ENCODE data around the gene UBA52. TPM values are rescaled to one million over a fixed set of nuclear protein-coding genes. Genes with fewer than 3 reads are reported as not detected.

Gene UBA52
- total and polyA plus RNA-seq, 2 of the 8 experiments (the other 6 are each of a cell fraction or from before 2014, with no cell fraction given): 1,340 to 5,409 TPM

DNA sequence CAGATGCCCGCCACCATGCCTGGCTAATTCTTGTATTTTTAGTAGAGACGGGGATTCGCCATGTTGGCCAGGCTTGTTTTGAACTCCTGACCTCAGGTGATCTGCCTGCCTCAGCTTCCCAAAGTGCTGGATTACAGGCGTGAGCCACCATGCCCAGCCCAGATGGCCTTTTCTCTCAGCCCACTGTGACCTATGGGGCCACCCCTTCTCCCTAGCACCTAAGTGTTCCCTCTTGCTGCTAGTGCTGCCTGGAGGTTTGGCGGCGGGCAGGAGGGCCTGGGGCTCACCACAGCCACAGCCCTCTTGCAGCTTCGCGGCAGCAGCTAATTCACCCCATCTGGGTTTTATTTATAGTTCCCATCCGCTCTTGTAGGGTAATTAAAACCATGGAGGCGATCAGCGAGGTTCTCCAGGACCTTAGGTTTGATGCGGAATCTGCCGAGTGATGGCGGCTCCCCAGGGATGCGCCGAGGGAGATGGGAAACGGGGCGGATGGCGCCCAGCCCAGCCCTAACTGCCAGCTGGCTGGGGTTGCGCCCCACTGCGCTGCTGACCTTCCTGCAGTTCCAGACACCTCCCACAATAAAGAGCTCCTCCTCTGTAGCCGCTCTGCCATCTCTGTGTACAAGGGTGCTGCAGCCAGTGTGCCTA is 20.2 kb downstream of the UBA52 start:
- no peak overlapping the region for H4K91ac ChIP-seq (replicated peaks; ENCODE audit: insufficient read length, low read length)
- H2AFZ ChIP-seq (ENCODE audit: low read length): no peak overlapping the region
- CTCF ChIA-PET (ENCODE audit: partially characterized antibody): interaction anchor here (0.8 to 12.5 kb wide), 14 partner anchors 12 to 256 kb away, joined by 3 to 139 read pairs (median 4); partner anchors contain the start of gene FKBP8
- H2BK5ac ChIP-seq (ENCODE audit: low read depth, low read length): no peak overlapping the region
- no peak overlapping the region for H2BK15ac ChIP-seq (ENCODE audit: low read length)
- H3K56ac ChIP-seq (replicated peaks; ENCODE audit: insufficient read length, low read depth, low read length): no peak overlapping the region
- H3K9ac ChIP-seq (replicated peaks in 1 of 4; ENCODE audit: extremely low read depth in 1 of 4, low read depth in 3 of 4, low read length in 3 of 4): no peak overlapping the region
- no peak overlapping the region for H3K23ac ChIP-seq (ENCODE audit: insufficient read length)
- no peak overlapping the region for H3K18ac ChIP-seq (ENCODE audit: extremely low read depth, low read length)
- H3K14ac ChIP-seq (ENCODE audit: insufficient read length): no peak overlapping the region
- POLR2A ChIA-PET (ENCODE audit: partially characterized antibody): interaction anchor here (0.6 to 10.3 kb wide), 12 partner anchors 10 to 114 kb away, joined by 3 to 112 read pairs (median 6); partner anchors contain the start of genes ELL, TMEM59L and UBA52
- DNase-seq (ENCODE audit: low read depth in 1 of 2, low spot score in 2 of 2) (no peak), FAIRE-seq (no peak)
- no peak overlapping the region for H2AK5ac ChIP-seq (ENCODE audit: low read depth, low read length)
- H3K79me2 ChIP-seq (ENCODE audit: control insufficient read depth in 1 of 2, insufficient read depth in 2 of 2, low read length in 2 of 2): no peaks in the 10 kb centered on the region
- no peaks in the 10 kb centered on the region for H3K36me3 ChIP-seq (ENCODE audit: control insufficient read depth in 2 of 4, insufficient read depth in 4 of 4, low read length in 3 of 4)
- H3K27me3 ChIP-seq (replicated peaks in 1 of 4; ENCODE audit: control insufficient read depth in 3 of 4, extremely low read depth in 1 of 4, insufficient read depth in 3 of 4, low read length in 3 of 4): peaks cover 0 to 5% (median 2%) of the 10 kb centered on the region in 4 experiments; a peak in 4 of 7 replicates
- H2BK20ac ChIP-seq (ENCODE audit: low read length): no peak overlapping the region
- peaks cover 0 to 3% of the 10 kb centered on the region in 2 experiments for H4K20me1 ChIP-seq (replicated peaks in 1 of 2; ENCODE audit: control insufficient read depth in 1 of 2, insufficient read depth in 2 of 2, low read length in 2 of 2)
- H3K23me2 ChIP-seq (ENCODE audit: low read depth, low read length): peaks cover 17% of the 10 kb centered on the region
- WGBS, 2 experiments (ENCODE audit: extremely low coverage in 1 of 2, insufficient coverage in 1 of 2, insufficient read length in 1 of 2, insufficient replicate concordance in 2 of 2, low coverage in 1 of 2, low lambda C conversion rate in 2 of 2, missing lambda C conversion rate in 1 of 2): 96% methylated on average over 21 of the region's 22 CpGs; no CpG with 5 or more reads in 1 of the 2 experiments
- H2BK12ac ChIP-seq (ENCODE audit: low read depth, low read length): no peak overlapping the region
- no peak overlapping the region for H4K5ac ChIP-seq (ENCODE audit: insufficient read length, low read depth, low read length)
- H3K4me1 ChIP-seq (replicated peaks in 1 of 4; ENCODE audit: control insufficient read depth in 3 of 4, insufficient read depth in 4 of 4, low read length in 3 of 4): peaks cover 2 to 32% (median 23%) of the 10 kb centered on the region in 4 experiments
- no peak overlapping the region for H2BK120ac ChIP-seq (replicated peaks; ENCODE audit: low read depth, low read length)
- no peaks in the 10 kb centered on the region for H3K9me3 ChIP-seq (ENCODE audit: insufficient read depth in 2 of 2, low read depth in 1 of 2, low read length in 1 of 2)
- no peak overlapping the region for H3K27ac ChIP-seq (ENCODE audit: low read depth, low read length)
- H3K4ac ChIP-seq (replicated peaks; ENCODE audit: insufficient read length, low read depth, low read length): no peak overlapping the region
- no peak overlapping the region; a peak in 1 of 4 replicates for H3K4me2 ChIP-seq (ENCODE audit: insufficient read depth in 1 of 2, low read depth in 2 of 2, low read length in 2 of 2)
- no peak overlapping the region; the same call in 1 of the 2 replicates for H4K8ac ChIP-seq (ENCODE audit: extremely low read depth, insufficient read depth, low read length)
- no peak overlapping the region for H3K4me3 ChIP-seq (ENCODE audit: extremely low read depth in 1 of 4, insufficient read depth in 2 of 4, low read depth in 3 of 4, low read length in 4 of 4)
- no peaks in the 10 kb centered on the region for H3K79me1 ChIP-seq (ENCODE audit: low read depth, low read length)
- TF ChIP-seq BACH1 (IDR thresholded peaks at IDR 0.05; ENCODE audit: low read length) (no peak), POLR2AphosphoS5 (IDR thresholded peaks at IDR 0.05; ENCODE audit: low read depth, low read length) (no peak), EP300 (IDR thresholded peaks at IDR 0.05; ENCODE audit: borderline replicate concordance in 1 of 2, low read depth in 2 of 2, low read length in 2 of 2) (no peak), E2F6 (IDR thresholded peaks at IDR 0.05) (no peak), SIN3A (conservative IDR thresholded peaks at IDR 0.05 in 1 of 2, IDR thresholded peaks at IDR 0.05 in 1 of 2; ENCODE audit: low read depth in 1 of 2, low read length in 2 of 2) (no peak), NANOG (IDR thresholded peaks at IDR 0.05; ENCODE audit: insufficient read depth, low read depth, low read length, poor library complexity, severe bottlenecking) (no peak), RAD21 (IDR thresholded peaks at IDR 0.05 in 1 of 2, conservative IDR thresholded peaks at IDR 0.05 in 1 of 2; ENCODE audit: low read depth in 2 of 2, low read length in 2 of 2) (no peak), POLR2A (IDR thresholded peaks at IDR 0.05; ENCODE audit: control extremely low read depth in 1 of 2, low read depth in 2 of 2, low read length in 2 of 2) (no peak), TAF1 (IDR thresholded peaks at IDR 0.05; ENCODE audit: low read depth, low read length) (no peak), POU5F1 (IDR thresholded peaks at IDR 0.05; ENCODE audit: low read depth, low read length) (no peak)
- TF ChIP-seq, protein P1, sequence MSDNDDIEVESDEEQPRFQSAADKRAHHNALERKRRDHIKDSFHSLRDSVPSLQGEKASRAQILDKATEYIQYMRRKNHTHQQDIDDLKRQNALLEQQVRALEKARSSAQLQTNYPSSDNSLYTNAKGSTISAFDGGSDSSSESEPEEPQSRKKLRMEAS (IDR thresholded peaks at IDR 0.05): no peak
